GM19395 (cell line): ENCODE results near the gene ATP2B3.

Source experiments
- ATAC-seq: cut with Tn5 transposase; IDR thresholded peaks from one replicate; pipeline ENCODE4 v1.9.1; 2021; ENCODE audit warnings: mild to moderate bottlenecking, moderate library complexity; ENCODE audit not compliant: unreplicated experiment

ATP2B3 gene

DNA sequence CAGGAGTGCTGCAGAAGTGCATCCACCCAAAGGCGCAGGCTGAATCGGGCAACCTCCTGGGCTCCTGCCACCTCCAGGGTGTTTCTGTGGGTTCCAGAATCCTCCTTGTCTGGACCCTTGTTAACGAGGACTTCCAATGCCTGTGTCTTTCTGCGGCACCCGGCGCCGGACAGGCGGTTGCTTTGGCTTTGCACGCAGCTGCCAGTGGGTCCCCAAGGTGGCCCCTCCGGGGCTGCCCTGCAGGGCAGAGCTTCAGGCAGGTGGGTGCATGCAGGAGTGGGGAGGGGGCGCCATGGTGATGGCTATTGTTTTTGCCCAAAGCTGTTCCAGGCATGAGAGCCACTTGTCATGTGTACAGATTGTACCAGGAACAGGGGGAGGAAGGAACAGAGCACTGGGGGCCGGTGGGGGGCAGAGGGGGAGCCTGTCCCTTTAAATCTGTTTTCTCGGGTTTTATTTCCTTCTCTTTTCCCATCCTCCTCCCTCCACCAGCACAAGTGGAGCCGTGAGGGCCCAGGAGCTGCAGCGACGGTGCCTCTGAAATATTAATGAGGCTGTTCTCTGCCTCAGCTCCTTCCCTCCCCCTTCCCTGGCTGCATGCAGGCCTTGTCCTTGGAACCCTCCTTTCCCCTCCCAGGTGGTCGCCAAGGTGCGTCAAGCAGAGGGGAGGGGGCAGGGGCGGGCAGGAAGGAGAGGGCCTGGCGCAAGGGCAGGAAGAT, 13.1 kb downstream of the ATP2B3 start:
- no peak for ATAC-seq

DNA sequence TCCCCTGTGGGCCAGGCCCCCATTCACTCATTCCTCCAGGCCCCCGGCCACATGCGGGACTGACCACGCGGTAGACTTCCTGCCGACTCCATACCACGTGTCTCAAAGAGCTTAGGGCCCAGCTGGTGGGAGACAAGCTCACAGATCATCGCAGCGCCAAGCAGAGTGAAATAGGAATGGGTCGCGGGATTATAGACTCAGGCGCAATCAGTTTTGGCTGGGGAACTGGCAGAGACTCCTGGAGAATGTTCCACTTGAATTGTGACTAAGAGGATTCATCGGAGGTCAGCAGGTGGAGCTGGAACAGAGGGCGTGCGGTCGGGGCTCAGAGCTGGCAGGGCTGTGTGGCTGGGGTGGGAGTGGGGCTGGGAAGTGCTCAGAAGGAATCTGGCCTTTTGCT, 15.6 kb downstream of the ATP2B3 start:
- ATAC-seq: no peak

DNA sequence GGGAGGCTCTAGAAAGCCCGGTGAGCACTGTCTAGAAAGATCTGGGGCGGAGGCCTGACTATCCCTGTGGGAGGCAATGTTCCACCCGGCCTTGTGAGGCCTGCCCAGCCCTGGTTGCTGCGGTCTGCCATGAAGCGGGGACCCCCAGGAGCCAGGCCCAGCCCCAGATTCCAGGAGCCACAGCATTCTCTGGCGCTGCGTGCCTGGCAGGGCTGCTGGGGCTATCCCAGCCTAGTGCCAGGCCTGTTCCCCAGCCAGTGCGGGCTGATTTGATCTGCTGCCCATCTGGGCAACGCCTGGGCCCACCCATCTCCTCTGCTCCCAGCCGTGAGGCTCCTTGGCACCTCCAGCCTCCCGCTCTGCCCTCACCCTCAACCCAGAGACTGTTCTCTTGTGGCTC, 19.6 kb downstream of the ATP2B3 start:
- ATAC-seq: no peak

DNA sequence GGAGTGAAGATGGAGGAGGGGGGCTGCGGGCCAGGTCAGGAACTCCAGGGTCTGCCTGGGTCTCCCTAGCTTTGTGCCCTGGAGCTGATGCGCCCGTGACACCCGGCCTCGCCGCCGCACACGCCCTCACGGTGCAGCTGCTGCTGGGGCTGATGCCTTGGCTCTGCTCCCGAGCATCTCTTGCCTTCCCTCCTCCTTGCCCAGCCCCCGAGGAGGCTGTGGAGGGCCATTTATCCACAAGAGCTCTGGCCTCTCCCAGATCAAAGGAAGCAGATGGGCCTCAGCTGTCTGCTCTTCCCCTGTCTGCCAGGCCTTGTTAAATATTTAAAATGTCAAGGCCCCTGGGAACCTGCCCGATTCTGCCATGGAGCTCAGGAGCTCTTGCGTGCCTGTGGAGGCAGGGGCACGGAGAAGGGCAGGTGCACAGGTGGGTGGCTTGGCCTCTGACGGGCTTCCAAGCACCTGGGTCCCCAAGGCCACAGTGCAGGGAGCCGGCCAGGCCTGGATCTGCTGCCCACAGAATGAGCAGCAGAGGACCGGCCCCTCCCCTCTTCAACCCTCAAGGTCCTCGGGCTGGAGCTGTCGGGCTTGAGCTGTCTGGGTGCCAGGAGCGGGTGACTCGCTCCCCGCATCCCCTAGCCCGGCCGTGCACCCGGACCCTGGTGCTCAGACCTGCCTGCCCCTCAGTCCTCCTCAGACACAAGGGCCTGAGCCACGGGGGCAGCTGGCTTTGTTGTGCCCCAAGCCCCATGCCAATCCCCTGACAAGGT, 20.3 kb downstream of the ATP2B3 start:
- no peak for ATAC-seq

DNA sequence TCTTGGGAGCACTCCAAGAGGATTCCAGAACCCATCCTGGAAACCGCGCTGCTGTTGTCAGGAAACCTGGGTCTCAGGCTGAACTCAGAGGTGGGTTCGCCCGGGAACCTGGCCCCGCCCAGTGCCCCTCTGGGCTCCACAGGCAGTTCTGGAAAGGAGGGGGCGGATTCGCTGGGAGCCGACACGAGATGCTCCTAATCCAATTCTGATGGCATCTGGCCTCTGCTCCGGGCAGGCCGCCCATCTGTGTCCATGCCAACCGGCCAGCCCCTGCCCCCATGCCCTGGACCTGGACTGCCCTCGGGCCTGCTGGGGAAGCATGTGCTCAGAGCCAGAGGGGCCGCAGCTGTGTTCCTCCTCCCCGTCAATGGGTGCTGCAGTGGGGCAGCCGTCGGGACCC, 21.0 kb downstream of the ATP2B3 start:
- ATAC-seq: no peak

DNA sequence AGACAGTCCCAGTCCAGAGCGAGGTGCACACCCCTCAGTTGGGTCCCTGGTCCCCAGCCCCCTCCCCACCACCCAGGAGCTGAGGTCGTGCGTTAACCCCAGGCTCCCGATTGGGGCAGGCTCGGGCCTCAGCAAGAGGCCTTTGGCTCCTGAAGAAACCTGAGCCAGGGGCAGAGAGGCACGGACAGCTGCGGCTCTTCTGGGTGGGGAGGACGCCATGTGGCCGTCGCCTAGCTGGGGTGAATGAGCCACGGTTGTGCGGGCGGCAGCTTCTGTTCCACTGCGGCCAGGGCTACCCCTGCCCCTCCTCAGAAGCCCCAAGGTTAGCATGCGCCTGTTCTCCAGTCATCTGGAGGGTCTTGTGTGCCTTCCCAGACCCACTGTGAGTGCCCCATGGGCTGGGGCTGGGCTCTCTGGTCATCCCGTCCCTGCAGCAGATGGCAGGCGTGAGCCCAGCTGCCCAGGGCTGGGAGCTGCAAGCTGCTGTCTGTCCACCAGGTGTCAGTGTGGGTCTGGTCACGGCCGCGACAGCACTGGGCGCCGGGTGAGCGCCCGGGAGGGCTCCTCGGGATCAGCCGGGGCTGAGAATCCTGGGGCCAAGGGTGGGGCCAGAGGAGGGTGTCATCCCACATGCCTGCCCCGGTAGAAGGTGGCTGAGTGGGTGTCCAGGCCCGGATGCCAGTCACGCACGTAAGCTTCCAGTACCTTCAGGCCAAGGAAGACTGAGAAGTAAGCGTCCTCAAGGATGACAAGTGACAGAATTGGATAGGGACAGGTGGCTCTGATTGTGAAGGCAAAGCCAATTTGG, 21.9 kb downstream of the ATP2B3 start:
- ATAC-seq: peak; percentile 79

DNA sequence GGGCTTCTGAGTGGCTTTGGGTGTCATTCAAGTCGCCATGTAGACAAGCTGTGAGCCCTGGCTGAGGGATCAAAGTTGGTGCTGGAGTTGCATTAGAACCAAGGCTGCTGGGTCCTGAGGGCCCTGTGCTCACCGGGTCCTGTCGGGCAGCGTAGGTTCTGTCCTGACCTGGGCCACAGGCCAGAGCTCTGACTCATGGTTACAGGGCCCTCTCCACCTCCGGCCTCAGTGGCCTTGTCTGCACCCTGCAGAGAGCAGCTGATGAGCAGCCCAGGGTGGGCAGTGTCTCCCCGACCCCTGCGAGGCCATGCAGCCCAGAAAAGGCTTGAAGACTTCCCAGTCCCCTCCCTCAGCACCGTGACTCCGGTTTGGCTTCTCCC, 22.5 kb downstream of the ATP2B3 start:
- no peak for ATAC-seq

DNA sequence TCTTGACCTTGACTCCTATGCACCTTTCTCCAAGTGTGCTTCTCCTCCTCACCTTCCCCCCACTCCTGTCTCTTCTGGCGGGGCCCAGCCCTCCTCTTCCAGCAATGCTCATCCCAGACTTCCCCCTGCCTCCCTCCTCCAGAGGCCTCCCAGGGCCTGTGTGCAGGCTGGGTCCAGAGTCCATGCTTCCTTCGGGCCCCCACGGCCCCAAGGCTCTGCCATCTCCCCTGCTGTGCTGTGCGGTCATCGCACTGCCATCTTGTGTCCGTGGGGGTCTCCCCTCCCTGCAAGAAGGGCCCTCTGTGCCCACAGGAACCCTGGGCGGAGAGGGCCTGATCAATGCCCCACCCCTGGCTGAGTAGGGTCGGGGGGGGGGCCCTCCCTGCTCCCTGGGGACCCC, 27.3 kb downstream of the ATP2B3 start:
- no peak for ATAC-seq

DNA sequence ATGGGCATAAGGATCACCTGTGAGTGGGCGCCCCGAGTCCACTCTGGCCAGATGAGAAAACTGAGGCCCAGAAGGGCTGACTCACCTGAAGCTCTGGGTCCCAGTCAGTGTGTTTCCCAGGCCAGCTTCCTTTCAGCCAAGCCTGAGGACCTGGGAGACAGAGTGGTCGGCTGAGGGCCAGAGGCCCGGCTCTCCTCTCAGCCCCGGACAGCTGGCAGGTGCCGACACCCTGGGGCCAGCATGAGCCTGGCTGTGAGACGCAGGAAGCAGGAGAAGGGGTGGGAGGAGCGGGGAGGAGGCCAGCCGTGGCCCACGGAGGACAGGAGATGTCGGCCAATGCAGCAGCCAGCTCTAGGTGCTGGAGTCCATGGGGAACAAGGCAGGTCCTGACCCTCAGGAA, 28.9 kb downstream of the ATP2B3 start:
- ATAC-seq: no peak

DNA sequence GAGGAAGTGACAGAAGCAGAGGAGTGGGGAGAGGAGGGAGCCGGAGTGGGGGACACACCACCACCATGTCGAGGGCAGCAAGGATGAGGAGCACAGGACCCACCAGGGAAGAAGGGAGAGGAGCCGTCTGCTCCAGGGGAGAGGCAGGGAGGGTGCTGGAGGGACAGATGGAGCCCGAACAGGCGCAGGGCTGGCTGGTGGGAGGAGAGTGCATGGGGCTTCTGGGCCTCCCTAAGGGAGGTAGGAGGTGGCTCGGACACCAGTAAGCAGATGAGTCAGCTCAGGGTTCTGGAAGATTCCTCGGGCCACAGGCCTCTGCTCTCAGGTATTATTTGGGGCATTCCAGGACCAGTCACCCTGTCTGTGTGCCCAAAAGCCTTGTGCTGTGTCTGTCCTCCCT, 29.8 kb downstream of the ATP2B3 start:
- ATAC-seq: no peak

DNA sequence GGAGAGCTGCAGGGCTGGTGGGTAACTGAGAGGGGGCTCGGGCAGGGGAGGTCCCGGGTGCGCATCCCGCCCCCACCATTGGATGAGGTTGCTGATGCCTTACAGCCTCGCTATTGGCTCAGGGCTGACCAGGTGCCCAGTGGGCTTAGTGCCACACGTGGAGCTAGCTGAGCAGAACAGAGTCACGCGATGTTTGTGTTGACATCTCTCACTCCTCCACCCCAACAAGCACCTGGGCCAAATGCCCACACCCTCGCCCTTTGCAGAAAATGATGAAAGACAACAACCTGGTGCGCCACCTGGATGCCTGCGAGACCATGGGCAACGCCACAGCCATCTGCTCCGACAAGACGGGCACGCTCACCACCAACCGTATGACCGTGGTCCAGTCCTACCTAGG, 31.8 kb downstream of the ATP2B3 start:
- ATAC-seq: no peak

DNA sequence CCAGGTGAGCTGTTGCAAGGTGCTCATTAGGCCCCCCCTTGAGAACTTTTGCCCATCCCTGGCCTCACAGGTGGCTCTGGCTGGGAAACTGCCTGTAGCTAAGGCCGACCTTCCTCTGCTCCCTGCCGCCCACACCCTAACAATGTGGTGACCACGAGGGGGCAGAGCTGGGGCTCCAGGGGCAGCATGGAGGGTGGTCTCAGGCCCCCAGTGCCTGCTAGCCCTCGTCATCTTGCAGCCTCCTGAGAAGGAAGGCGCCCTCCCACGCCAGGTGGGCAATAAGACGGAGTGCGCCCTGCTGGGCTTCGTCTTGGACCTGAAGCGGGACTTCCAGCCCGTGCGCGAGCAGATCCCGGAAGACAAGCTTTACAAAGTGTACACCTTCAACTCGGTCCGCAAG, 32.4 kb downstream of the ATP2B3 start:
- ATAC-seq: no peak

DNA sequence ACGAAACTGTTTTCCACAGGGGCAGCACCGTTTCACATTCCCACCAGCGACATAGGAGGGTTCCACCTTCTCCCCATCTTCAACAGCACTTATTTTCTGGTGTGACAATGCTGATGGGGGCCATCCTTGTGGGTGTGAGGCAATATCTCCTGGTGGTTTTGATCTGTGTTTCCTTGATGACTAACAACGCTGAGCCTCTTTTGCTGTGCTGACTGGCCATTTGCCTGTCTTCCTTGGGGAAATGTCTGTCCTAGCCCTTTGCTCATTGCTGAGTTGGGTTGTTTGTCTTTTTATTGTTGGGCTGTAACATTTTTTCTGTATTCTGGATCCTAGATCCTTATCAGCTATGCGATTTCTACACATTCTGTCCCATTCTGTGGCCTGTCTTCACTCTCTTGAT, 33.7 kb downstream of the ATP2B3 start:
- ATAC-seq: no peak

DNA sequence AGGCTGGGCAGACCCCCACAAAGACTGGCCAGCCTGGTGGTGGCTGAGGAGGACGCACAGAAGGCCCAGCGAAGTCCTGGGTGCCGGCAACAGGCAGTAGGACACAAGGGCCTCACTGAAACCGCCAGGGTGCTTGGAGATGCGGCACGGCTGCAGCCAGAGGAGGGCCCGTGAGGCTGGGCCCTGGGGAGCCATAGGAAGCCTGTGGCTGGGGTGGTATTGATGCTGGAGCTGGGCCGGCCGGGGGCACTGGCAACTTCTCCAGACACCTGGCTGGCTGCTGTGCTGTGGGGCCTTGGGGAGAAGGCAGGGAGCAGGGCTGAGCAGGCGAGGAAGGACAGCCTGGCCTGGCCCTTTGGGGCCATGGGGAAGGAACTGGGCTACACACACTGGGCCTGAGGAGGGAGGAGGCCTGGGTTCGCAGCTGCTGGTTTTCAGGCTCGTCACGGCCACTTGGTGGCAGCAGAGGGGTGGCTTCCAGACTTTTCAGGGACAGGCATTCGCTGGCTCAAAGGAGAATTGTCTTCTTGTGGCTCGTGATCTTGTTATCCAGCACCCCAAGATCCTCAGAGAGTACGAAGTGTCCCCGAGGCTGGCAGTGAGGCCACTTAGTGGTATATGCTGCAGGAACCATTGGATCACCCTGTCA, 37.2 kb downstream of the ATP2B3 start:
- ATAC-seq: no peak

DNA sequence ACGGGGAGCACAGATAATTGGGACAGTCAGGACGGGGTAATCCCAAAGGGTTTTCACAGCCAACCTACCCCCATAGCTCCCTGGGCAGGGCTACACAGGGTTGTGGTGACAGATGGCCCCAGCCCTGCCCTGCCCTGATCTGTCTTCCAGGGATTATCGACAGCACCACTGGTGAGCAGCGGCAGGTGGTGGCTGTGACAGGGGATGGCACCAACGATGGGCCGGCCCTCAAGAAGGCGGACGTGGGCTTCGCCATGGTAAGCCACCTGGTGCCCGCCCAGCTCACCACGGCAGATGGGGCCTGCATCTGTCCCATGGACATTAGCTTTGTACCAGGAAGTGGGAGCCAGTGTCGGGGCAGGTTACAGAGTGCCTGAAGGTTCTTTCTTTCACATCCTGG, 39.3 kb downstream of the ATP2B3 start:
- ATAC-seq: no peak

DNA sequence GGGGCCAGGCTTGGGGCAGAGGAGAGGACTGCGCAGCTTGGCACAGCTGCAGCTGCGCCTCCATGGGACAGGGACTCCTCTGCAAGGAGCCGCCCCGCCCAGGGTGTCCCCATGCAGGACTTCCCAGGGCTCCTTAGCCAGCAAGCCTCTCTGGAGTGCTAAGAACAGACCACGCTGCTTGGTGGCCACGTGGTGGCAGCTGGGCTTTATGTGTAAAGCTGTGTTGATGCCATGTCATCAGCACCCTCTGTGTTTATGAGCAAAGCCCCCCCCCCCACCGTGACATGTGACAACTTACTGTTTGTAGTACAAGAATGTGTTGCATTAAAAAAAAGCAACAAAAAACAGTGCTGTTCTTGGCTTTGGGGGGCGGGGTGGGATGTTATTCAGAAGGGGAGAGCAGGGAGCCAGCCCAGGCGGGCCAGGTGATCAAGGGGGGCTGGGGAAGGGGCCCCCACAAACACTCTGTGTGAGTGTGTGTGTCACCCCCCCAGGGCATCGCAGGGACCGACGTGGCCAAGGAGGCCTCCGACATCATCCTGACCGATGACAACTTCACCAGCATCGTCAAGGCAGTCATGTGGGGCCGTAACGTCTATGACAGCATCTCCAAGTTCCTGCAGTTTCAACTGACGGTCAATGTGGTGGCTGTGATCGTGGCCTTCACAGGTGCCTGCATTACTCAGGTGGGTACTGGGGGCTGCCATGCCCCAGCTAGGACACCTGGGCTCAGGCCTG, 40.3 kb downstream of the ATP2B3 start:
- no peak for ATAC-seq

DNA sequence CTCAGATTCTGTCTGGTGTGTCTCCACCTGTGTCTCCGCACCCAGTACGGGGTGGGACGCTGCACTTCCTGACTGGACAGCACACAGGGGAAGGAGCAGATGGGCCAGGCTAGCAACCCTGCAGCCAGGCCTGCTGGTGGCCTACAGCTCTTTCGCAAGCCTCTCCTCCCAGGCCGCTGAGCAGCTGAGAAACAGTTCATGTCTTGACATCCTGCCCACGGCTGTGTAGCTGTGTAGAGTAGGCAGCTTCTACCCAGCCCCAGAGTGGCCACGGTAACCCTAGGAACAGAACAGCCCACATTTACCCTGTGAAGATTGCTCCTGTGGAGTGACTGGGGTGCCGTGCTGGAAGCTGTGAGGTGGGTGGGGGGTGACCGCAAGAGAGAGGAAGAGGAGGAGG, 42.6 kb downstream of the ATP2B3 start:
- ATAC-seq: no peak

DNA sequence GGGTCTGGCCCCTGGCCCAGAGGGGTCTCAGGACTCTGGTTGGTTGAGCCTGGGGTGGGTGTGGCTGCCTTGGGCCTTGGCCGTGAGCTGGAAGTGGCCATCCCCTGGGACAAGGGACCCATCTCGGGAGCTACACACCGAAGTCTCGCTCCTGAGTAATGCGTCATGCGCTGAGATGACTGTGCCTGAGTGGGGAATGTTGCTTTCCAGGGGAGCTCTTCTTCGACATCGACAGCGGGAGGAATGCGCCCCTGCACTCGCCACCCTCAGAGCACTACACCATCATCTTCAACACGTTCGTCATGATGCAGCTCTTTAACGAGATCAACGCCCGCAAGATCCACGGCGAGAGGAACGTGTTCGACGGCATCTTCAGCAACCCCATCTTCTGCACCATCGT, 43.0 kb downstream of the ATP2B3 start:
- ATAC-seq: no peak

DNA sequence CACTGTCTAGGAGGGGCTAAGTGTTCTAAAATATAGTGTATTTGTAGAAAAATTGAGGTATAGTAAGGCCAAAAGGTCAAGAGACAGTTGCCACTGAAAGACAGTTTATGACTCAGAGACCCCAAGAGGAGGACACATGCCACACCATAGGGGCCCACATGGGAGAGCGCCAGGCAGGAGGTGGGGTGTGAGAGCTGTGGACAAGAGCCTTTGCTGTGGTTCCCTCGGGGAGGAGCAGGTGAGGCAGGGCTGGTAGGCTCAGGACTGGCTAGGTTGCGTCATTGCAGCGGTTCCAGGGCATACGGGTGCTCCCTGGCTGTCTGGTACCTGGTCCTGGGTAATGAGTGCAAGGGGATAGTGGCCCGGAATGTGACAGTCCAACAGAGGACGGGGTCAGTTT, 43.9 kb downstream of the ATP2B3 start:
- ATAC-seq: no peak

DNA sequence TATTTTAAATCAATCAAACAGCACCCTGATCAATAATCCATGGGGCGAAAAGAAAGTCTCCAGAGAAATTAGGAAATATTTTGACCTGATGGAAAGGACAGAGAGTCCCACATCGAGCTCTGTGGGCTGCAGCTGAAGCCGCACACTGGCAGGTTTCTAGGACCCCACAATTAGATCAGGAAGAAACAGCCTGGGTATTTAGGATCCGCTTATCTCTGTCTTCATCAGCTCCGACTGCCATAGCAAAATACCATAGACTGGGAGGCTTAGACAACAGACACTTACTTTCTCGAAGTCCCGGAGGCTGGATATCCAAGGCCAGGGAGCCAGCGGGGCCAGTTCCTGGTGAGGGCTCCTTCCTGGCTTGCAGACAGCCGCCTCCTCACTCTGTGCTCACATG, 45.1 kb downstream of the ATP2B3 start:
- no peak for ATAC-seq
